K562 (cell line): ENCODE measurements around the gene CCN5. TPM values are rescaled to one million over a fixed set of nuclear protein-coding genes. Genes with fewer than 3 reads are reported as not detected.

Experiments used
- ATAC-seq: fragments of 200-7000 bp; cut with Tn5 transposase; 3 replicates; pipeline ENCODE4 v1.9.1; 2020; ENCODE audit warnings: moderate library complexity
- BruUV-seq: library from RNA; stranded (reverse); fragments of 400-500 nt; replicated peaks from 2 replicates; lab custom pipeline; 2021; lab: Mats Ljungman, UMichigan
- CTCF ChIA-PET: fragments of 300-600 bp; formaldehyde crosslinking; extraction: SDS; loops from one replicate; lab custom pipeline; 2021; ENCODE audit warnings: low intra/inter-chr PET ratio; lab: Yijun Ruan, JAX
- POLR2A ChIA-PET: fragments of 300-600, 350-650 bp; sonication (Branson Sonifier 250); formaldehyde crosslinking; extraction: SDS; loops from one replicate; lab custom pipeline; 2021; ENCODE audit warnings: antibody characterized with exemption, inconsistent platforms; lab: Yijun Ruan, JAX
- DNase-seq, 4 experiments: peaks; one replicate each; pipeline versions ENCODE4 v3.0.0 to v3.0.0-alpha.2; 2011 to 2018; ENCODE audit warnings: low spot score in 3 of 4, mixed read lengths in 3 of 4; ENCODE audit errors: extremely low read depth in 1 of 4
- FAIRE-seq: peaks from 2 replicates; lab custom pipeline; 2011; peaks lifted over from hg19 to GRCh38; lab: Jason Lieb, UNC
- H2AFZ ChIP-seq: 2 replicates; pipeline ENCODE4 v1.6.0; 2011; ENCODE audit warnings: low read depth, low read length, control low read depth, inconsistent platforms
- H3K27ac ChIP-seq: fragments of 200-600 bp; 3 replicates; pipeline ENCODE4 v1.8.0; 2011; ENCODE audit warnings: low read depth, mild to moderate bottlenecking, control low read depth, inconsistent platforms, low read length, moderate library complexity, mixed read lengths; ENCODE audit errors: extremely low read depth
- H3K27me3 ChIP-seq, 2 experiments: fragments of 300-600 bp in 1 of 2; 2 replicates in 1 of 2; 3 replicates in 1 of 2; pipeline versions ENCODE4 v1.6.0 to v1.8.0; 2011; ENCODE audit warnings: inconsistent platforms in 2 of 2, low read length in 2 of 2, mild to moderate bottlenecking in 1 of 2, mixed read lengths in 1 of 2, moderate library complexity in 1 of 2; ENCODE audit not compliant: control insufficient read depth in 2 of 2, insufficient read depth in 2 of 2
- H3K36me3 ChIP-seq: fragments of 300-600 bp; 3 replicates; pipeline ENCODE4 v1.8.0; 2011; ENCODE audit warnings: mild to moderate bottlenecking, low read length, inconsistent platforms; ENCODE audit not compliant: control insufficient read depth, insufficient read depth
- H3K4me1 ChIP-seq, 2 experiments: fragments of 200-600 bp in 1 of 2; replicated peaks in 1 of 2; 2 replicates in 1 of 2; 3 replicates in 1 of 2; pipeline versions ENCODE4 v1.5.1 to v1.8.0; 2011; ENCODE audit warnings: inconsistent platforms in 2 of 2, low read length in 2 of 2, mild to moderate bottlenecking in 1 of 2, mixed read lengths in 1 of 2, moderate library complexity in 1 of 2; ENCODE audit not compliant: control insufficient read depth in 2 of 2, insufficient read depth in 2 of 2
- H3K4me2 ChIP-seq: 2 replicates; pipeline ENCODE4 v1.6.1; 2011; ENCODE audit warnings: low read length, control low read depth, inconsistent platforms, mixed read lengths; ENCODE audit not compliant: insufficient read depth
- H3K4me3 ChIP-seq: fragments of 200-600 bp; sonication (generic), shearing (Covaris generic); 2 replicates; pipeline ENCODE4 v1.5.1; 2016; ENCODE audit warnings: control low read depth, inconsistent platforms
- H3K79me2 ChIP-seq: fragments of 200-600 bp; 3 replicates; pipeline ENCODE4 v1.8.0; 2011; ENCODE audit warnings: low read length, inconsistent platforms; ENCODE audit not compliant: control insufficient read depth, insufficient read depth
- H3K9ac ChIP-seq, 2 experiments: 2 replicates each; pipeline versions ENCODE4 v1.6.0 to v1.6.1; 2011; ENCODE audit warnings: low read depth in 2 of 2, low read length in 2 of 2, control low read depth in 1 of 2, inconsistent platforms in 1 of 2, mild to moderate bottlenecking in 1 of 2, mixed read lengths in 1 of 2; ENCODE audit not compliant: insufficient read depth in 1 of 2
- H3K9me1 ChIP-seq: one replicate; pipeline ENCODE4 v1.6.0; 2011; ENCODE audit warnings: inconsistent platforms, mild to moderate bottlenecking, low read length, moderate library complexity; ENCODE audit not compliant: control insufficient read depth, insufficient read depth
- H3K9me3 ChIP-seq: replicated peaks from 2 replicates; pipeline ENCODE4 v1.5.1; 2011; ENCODE audit warnings: low read depth, low read length, inconsistent platforms; ENCODE audit not compliant: control insufficient read depth, insufficient read depth
- H4K20me1 ChIP-seq: replicated peaks from 2 replicates; pipeline ENCODE4 v1.6.1; 2011; ENCODE audit warnings: low read length, inconsistent platforms, mixed read lengths; ENCODE audit not compliant: control insufficient read depth, insufficient read depth
- MLLT1 ChIP-seq, 2 experiments: fragments of 450-650 bp; IDR thresholded peaks; 2 replicates each; pipeline ENCODE4 v1.6.1; 2016
- SAP30 ChIP-seq: fragments of 200-600 bp; sonication (generic); IDR thresholded peaks from 2 replicates; pipeline ENCODE4 v1.6.1; 2012; ENCODE audit warnings: borderline replicate concordance, low read depth, mild to moderate bottlenecking, moderate library complexity, low read length, control low read depth, inconsistent platforms; ENCODE audit not compliant: insufficient read depth, poor library complexity, severe bottlenecking
- ZMIZ1 ChIP-seq, 2 experiments: fragments of 150-350 bp in 1 of 2; IDR thresholded peaks; 2 replicates each; pipeline ENCODE4 v1.6.1; 2012 to 2016; ENCODE audit warnings: low read depth in 2 of 2, low read length in 2 of 2, mild to moderate bottlenecking in 1 of 2, moderate library complexity in 1 of 2
- WGBS: fragments of 100-300 bp; shearing (Covaris generic); methylation state at CpG from one replicate; pipeline ENCODE4 v1.1.6; 2016; ENCODE audit warnings: low coverage, mixed read lengths; ENCODE audit not compliant: insufficient coverage; ENCODE audit errors: missing lambda C conversion rate; 5-methylcytosine and 5-hydroxymethylcytosine counted together
- in situ Hi-C: fragments of 300-500 bp; cut with MboI; formaldehyde crosslinking; loops from 4 replicates; pipeline ENCODE4 v1.15.0; 2018; ENCODE audit warnings: inconsistent platforms, mixed read lengths
- intact Hi-C: fragments of 100-400 bp; cut with micrococcal nuclease; formaldehyde crosslinking; loops from 2 replicates; pipeline ENCODE4 v1.14.2; 2022
- polyA plus RNA-seq, 8 experiments: library from polyadenylated mRNA; depleted of rRNA in 4 of 8; stranded (reverse) in 5 of 8; unstranded in 3 of 8; fragments of >200 nt; fragmentation: Nextera tagmentation in 2 of 8; fragmentation: Illumina TruSeq in 1 of 8; extraction: Ambion mirVana in 2 of 8; extraction: Trizol in 1 of 8; gene quantifications; 2 replicates each; pipeline versions ENCODE4 v1.2.1 to v1.2.3, GENCODE V29; 2011 to 2014; ENCODE audit warnings: inconsistent platforms in 1 of 8, missing spikeins in 1 of 8
- total RNA-seq, 7 experiments: library from RNA; depleted of rRNA in 6 of 7; stranded (reverse); fragments of >200 nt in 6 of 7; fragmentation: Illumina TruSeq in 2 of 7; extraction: Trizol in 2 of 7; gene quantifications; 2 replicates each; pipeline versions ENCODE4 v1.2.1 to v1.2.3, GENCODE V29; 2011 to 2021; ENCODE audit warnings: low replicate concordance in 1 of 7

CCN5 gene
- total and polyA plus RNA-seq, 9 of the 15 experiments (the other 6 are each of a cell fraction or from before 2014, with no cell fraction given) = not detected

GRCh38 chr20:44707018-44707579 is 8.1 kb upstream of the CCN5 start:
- POLR2A ChIA-PET = interaction anchor here (0.6 kb wide), 1 partner anchor 389 kb away, joined by 3 read pairs; no protein-coding TSS in a partner anchor
- no peaks in the 10 kb centered on the region for H3K36me3 ChIP-seq
- FAIRE-seq (no peak), ATAC-seq (no peak), DNase-seq (no peak)
- intact Hi-C loops = no loop called here
- H3K4me1 ChIP-seq = no peaks in the 10 kb centered on the region
- no peak overlapping the region for H3K4me3 ChIP-seq
- CTCF ChIA-PET = no interaction called here
- H3K9me3 ChIP-seq = no peaks in the 10 kb centered on the region
- H4K20me1 ChIP-seq = no peaks in the 10 kb centered on the region
- BruUV-seq = no TSS peak
- TF ChIP-seq SAP30 = no peak
- TF ChIP-seq MLLT1 (IDR thresholded peaks at IDR 0.05) = peak in 1 of 2 experiments; percentile 80; a peak in 2 of 4 replicates
- TF ChIP-seq ZMIZ1 (IDR thresholded peaks at IDR 0.05; ENCODE audit: low read depth in 2 of 2, low read length in 2 of 2) = 0 out of 4 replicates have a peak, but pooled peaks of 1 of the 2 experiments have one; percentile 19
- WGBS = 3% methylated on average over 5 of the region's 5 CpGs
- H3K9ac ChIP-seq = no peak overlapping the region
- H3K27me3 ChIP-seq = peaks cover 24 to 46% of the 10 kb centered on the region in 2 experiments
- no peak overlapping the region for H3K27ac ChIP-seq
- in situ Hi-C loops = no loop called here
- H3K9me1 ChIP-seq = no peaks in the 10 kb centered on the region
- no peak overlapping the region for H2AFZ ChIP-seq
- H3K4me2 ChIP-seq = no peak overlapping the region
- no peaks in the 10 kb centered on the region for H3K79me2 ChIP-seq
